HG02763 (cell line): ENCODE measurements around the gene SNF8.
"Not testable (repeated sequence)": the region's sequence is repeated elsewhere in the genome, so short reads cannot be mapped to it uniquely, and the experiment has no call there.

Experiments
- ATAC-seq: cut with Tn5 transposase; IDR thresholded peaks from one replicate; pipeline ENCODE4 v1.9.1; 2021; ENCODE audit warnings: mild to moderate bottlenecking, moderate library complexity; ENCODE audit not compliant: unreplicated experiment

The SNF8 gene, protein sequence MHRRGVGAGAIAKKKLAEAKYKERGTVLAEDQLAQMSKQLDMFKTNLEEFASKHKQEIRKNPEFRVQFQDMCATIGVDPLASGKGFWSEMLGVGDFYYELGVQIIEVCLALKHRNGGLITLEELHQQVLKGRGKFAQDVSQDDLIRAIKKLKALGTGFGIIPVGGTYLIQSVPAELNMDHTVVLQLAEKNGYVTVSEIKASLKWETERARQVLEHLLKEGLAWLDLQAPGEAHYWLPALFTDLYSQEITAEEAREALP

DNA sequence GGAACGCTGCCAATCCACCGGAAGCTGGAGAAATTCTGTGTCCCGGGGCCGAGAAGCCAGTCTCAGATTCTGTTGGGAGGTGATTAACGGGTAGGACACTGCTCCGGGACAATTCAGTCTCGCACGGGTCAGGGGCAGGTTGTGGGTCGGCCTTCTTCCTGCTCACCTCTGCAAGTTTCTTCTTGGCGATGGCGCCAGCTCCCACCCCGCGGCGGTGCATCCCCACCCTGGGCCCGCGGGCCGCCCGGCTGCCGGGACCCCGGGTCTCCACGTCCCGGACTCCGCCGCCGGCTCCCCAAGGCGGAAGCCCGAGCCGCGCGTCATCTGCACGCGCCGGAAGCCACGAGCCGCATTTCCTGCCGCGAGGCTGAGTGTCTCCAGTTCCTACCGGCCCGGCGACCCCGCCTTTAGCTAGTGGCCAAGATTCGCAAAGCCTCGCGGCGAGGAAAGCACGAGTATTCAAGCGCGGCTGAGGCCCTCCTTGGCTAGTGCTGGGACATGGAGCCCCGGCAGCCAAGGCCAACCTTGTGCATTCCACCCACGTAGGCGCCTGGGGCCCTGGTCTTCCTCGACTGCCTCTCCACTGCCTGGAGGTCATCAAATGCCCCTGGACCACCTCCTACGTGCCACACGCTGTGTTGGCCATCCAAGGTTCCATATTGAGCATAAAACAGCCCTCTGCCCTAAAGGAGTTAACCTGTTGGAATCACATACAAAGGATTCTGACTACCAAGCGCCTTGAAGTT lies at the start of gene SNF8:
Gene SNF8 (minus strand): TSS at position 328 of the 746 bp plus-strand sequence. CDS start 108 bp downstream, at position 220.
- ATAC-seq, result peak; percentile 81

- no peak for ATAC-seq
These were observed 49.3 kb upstream of the SNF8 start for GRCh38 chr17:48993951-48994350.

DNA sequence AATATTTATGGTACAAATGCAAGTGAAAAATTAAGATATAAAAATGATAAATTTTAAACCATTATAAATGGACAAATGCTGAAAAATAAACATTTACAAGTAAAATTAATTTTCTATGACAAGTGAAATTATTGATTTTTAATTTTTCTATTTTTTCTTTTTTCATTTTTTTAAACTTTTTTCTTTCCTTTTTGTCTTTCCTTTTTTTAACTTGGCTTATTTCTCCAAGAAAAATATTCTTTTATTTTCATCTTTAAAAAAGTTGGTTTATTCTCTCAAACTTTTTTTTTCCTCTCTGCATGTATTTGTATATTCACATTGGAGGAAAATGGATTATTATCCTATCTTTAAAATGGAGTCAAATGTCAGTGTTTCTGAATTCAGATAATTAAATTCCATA lies 48.7 kb upstream of the SNF8 start:
- no peak for ATAC-seq

GRCh38 chr17:48992444-48992843 lies 47.8 kb upstream of the SNF8 start:
- no peak for ATAC-seq

DNA sequence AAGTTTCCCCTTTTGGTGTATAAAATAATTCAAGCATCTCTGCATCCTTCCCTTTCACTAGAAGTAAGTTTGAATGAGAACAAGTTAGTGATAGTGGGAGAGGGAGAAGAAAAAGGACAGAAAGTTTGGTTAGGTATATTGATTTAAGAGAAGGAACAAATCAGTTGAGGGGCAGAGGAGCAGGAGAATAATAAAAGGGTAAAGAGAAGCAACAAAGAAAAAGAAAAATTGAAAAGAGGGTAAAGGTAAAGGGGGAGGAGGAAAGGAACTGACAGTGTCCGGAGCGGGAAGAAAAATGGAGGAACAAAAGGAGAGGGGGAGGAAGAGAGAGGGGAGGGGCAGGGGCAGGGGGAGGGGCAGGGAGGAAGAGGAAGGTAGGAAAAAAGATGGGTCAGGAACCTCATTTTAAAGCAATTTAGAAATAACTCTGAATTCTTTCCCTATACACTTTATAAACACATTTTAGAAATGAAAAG lies 46.3 kb upstream of the SNF8 start:
- no peak for ATAC-seq

DNA sequence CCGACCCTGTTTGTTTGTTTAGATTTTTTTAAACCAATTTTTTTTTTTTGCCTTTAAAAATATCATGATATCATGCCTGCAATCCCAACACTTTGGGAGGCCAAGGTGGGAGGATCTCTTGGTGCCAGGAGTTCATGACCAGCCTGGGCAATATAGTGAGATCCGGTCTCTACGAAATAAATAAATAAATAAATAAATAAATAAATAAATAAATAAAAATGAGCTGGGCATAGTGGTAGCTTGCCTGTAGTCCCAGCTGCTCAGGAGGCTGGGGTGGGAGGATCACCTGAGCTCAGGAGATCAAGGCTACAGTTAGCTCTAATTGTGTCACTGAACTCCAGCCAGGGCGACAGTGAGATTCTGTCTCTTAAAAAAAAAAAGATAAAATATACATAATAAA lies 44.5 kb upstream of the SNF8 start:
- ATAC-seq, result no peak

GRCh38 chr17:48985436-48986245 lies 41.0 kb upstream of the SNF8 start:
- ATAC-seq, result no peak

DNA sequence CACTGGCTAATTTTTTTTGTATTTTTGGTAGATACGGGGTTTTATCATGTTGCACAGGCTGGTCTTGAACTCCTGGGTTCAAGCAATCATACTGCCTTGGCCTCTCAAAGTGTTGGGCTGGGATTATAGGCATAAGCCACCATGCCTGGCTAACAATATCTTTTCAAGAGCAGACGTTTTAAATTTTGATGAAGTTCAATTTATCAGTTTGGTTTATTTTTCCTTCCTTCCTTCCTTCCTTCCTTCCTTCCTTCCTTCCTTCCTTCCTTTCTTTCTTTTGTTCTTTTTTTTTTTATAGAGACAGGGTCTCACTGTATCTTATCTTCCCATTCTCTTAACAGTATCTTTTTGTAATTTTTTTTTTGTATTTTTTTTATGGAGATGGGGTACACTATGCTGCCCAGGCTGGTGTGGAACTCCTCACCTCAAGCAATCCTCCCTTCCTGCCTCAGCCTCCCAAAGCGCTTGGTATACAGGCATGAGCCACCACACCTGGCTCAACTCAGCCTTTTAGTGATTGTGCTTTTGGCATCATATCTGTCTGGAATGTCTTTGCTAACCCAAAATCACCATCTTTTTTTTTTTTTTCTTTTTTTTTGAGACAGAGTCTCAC lies 37.4 kb upstream of the SNF8 start:
- no peak for ATAC-seq

DNA sequence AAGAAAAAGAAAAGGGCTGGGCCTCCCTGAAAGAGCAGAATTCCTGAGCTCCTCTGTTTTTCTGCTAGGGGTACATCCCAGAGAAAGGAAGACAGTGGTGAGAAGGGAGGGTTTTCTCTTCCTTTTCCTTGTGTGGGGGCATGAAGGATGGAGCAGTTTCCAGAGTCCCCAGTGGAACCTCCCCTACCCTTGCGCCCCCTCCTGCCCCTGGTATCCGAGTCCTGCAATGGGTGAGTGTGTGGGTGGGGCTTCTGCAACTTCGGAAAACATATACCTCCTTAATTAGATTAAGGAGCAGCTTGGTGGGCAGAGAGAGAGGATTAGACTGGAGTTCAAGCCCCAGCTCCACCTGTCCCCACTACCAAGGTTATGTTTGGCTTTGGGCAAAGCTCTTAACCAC lies 29.2 kb upstream of the SNF8 start:
- ATAC-seq, result no peak

GRCh38 chr17:48972749-48973097 lies 28.1 kb upstream of the SNF8 start:
- ATAC-seq, result no peak

GRCh38 chr17:48970865-48971687 lies 26.4 kb upstream of the SNF8 start:
- no peak for ATAC-seq

- no peak for ATAC-seq
These were observed 25.6 kb upstream of the SNF8 start for GRCh38 chr17:48970224-48970623.

GRCh38 chr17:48961516-48962233 lies 17.0 kb upstream of the SNF8 start:
- no peak for ATAC-seq

DNA sequence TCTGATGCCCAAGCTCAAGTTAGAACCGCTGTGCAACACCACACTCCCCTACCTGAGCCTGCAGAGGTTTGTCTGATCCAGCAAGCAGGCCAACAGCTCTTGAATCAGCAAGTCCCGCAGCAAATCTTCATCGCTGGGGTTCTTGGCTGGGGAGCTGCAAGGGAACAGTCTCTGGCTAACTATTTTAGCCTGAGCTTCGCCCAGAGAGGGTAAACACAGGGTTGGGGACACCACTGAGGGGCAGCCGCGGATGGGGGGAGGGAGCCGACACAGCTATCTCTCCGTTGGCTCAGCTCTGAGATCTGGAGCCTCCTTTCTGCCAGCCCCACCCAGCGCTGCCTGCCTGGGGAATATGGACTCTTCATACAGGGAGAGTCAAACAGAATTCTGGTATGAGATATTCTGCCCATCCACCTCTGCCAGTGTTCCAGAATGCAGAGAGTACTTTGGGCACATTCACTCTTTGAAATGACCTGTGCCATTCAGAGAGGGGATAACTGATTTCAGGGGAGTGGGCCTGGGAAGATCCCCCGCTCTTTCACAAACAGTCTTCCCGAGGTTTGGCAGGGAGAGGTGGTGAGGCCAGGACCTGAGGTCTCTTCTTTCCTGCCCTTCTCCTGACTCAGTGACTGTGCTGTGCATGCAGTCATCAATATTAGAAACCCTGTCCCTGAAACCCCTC lies 16.3 kb upstream of the SNF8 start:
- ATAC-seq, result no peak

DNA sequence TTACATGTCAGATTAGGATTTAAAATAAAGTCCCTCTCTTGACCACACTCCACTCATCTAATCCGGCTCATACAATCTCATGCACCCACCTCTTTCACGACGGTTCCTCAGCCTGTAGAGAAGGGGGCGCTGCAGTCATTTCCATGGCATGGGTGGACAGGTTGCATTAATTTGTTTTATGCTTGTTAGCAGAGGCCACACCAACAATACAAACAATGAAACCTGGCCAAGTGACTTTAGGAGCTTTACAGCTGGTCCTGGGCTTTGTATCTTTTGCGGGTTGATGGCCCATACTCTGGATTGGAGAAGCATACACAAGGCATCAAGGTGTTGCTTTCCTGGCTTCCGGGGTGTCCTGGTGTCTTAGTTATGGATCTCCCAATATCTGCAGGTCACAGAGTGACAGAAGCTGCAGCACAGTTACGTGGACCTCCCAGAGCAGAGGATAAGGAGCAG lies 9.7 kb upstream of the SNF8 start:
- no peak for ATAC-seq

DNA sequence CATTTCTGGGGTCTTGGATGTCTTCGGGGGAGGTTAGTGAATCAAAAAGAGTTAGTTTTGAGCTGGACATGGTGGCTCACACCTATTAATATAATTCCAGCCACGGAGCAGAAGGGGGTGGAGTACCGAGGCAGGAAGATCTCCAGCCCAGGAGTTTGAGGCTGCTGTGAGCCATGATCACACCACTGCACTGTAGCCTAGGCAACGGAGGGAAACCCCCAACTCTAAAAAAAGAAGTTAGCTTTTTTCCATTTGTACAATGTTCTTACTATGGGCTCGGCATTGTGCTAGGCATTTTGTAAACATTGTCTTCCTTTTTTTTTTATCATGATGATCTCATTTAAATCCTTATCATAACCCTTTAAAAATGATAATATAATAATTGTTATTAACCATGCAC lies 8.3 kb upstream of the SNF8 start:
- no peak for ATAC-seq

DNA sequence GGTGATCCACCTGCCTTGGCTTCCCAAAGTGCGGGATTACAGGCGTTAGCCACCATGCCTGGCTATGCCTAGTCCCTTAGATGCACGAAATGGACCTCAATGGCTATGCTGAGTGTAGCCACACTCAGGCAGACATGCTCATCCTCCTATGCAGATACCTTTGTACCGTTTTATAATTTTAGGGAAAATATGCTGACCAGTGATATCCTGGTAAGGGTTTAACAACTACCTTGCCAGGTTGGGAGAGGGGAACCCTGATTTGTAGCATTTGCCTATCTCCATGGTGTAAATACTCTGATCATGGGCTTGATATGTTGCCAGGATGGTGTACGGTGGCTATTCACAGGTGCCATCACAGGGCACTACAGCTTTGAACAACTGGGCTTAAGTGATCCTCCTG lies 6.9 kb upstream of the SNF8 start:
- ATAC-seq, result no peak

GRCh38 chr17:48945261-48945651 lies 614 bp upstream of the SNF8 start:
- not testable (repeated sequence) for ATAC-seq

- no peak for ATAC-seq
These were observed 11.6 kb downstream of the SNF8 start for GRCh38 chr17:48933035-48933434.
